WTC11 (cell line): ENCODE measurements around the gene R3HDM1. TPM values are rescaled to one million over a fixed set of nuclear protein-coding genes. Genes with fewer than 3 reads are reported as not detected.

Experiments
- ATAC-seq: fragments of 200-7000 bp; cut with Tn5 transposase; 2 replicates; pipeline ENCODE4 v1.10.0; 2021; ENCODE audit warnings: mild to moderate bottlenecking, moderate library complexity
- CTCF ChIA-PET: fragments of 300-600 bp; sonication (Branson Sonifier 250); formaldehyde crosslinking; loops from one replicate; lab custom pipeline; 2021; ENCODE audit warnings: antibody characterized with exemption; lab: Charles Lee
- POLR2A ChIA-PET: fragments of 350-600 bp; sonication (Branson Sonifier 250); formaldehyde crosslinking; loops from one replicate; lab custom pipeline; 2021; ENCODE audit warnings: antibody characterized with exemption; lab: Charles Lee
- DNase-seq: peaks from one replicate; pipeline ENCODE4 v3.0.0; 2021; ENCODE audit warnings: low spot score
- H3K27ac Mint-ChIP-seq: 2 replicates; pipeline ENCODE4 v1.8.0; 2021; ENCODE audit warnings: mixed read lengths
- H3K27me3 Mint-ChIP-seq: 2 replicates; pipeline ENCODE4 v1.8.0; 2021; ENCODE audit warnings: low read depth, mild to moderate bottlenecking, moderate library complexity, mixed read lengths
- H3K36me3 Mint-ChIP-seq: 2 replicates; pipeline ENCODE4 v1.8.0; 2021; ENCODE audit warnings: mixed read lengths
- H3K4me1 Mint-ChIP-seq: 2 replicates; pipeline ENCODE4 v1.8.0; 2022; ENCODE audit warnings: mixed read lengths
- H3K4me3 Mint-ChIP-seq: 2 replicates; pipeline ENCODE4 v1.8.0; 2021; ENCODE audit warnings: mild to moderate bottlenecking, moderate library complexity, mixed read lengths
- H3K9me3 Mint-ChIP-seq: 2 replicates; pipeline ENCODE4 v1.8.0; 2021; ENCODE audit warnings: mixed read lengths
- ARID4B ChIP-seq: sonication (generic); formaldehyde crosslinking; IDR thresholded peaks from 2 replicates; pipeline ENCODE4 v1.8.0; 2023; ENCODE audit warnings: missing genetic modification reagents, mild to moderate bottlenecking, borderline replicate concordance
- ATF2 ChIP-seq: sonication (generic); formaldehyde crosslinking; IDR thresholded peaks from 2 replicates; pipeline ENCODE4 v1.8.1; 2022; ENCODE audit warnings: low read depth, missing genetic modification reagents, borderline replicate concordance
- ATF6 ChIP-seq: sonication (generic); formaldehyde crosslinking; IDR thresholded peaks from 2 replicates; pipeline ENCODE4 v1.8.1; 2023; ENCODE audit warnings: mild to moderate bottlenecking, missing genetic modification reagents
- CTCF ChIP-seq: fragments of 200-600 bp; IDR thresholded peaks from 2 replicates; pipeline ENCODE4 v1.8.0; 2022; ENCODE audit warnings: antibody characterized with exemption
- GABPB1 ChIP-seq: sonication (generic); formaldehyde crosslinking; IDR thresholded peaks from 2 replicates; pipeline ENCODE4 v1.8.1; 2023; ENCODE audit warnings: mild to moderate bottlenecking, missing genetic modification reagents
- HMGA2 ChIP-seq: fragments of 250-450 bp; sonication (Bioruptor Pico); IDR thresholded peaks from 2 replicates; pipeline ENCODE4 v1.4.0; 2021; ENCODE audit warnings: mild to moderate bottlenecking, moderate library complexity
- IRF2 ChIP-seq: sonication (generic); formaldehyde crosslinking; IDR thresholded peaks from 2 replicates; pipeline ENCODE4 v1.8.0; 2022; ENCODE audit warnings: low read depth, missing genetic modification reagents, borderline replicate concordance
- JAZF1 ChIP-seq: fragments of 250-450 bp; sonication (Bioruptor Pico); IDR thresholded peaks from 2 replicates; pipeline ENCODE4 v1.9.0; 2021; ENCODE audit warnings: moderate library complexity, mild to moderate bottlenecking, inconsistent platforms
- JUN ChIP-seq: sonication (generic); formaldehyde crosslinking; IDR thresholded peaks from 2 replicates; pipeline ENCODE4 v1.8.0; 2023; ENCODE audit warnings: mild to moderate bottlenecking, missing genetic modification reagents
- PRDM15 ChIP-seq: sonication (generic); formaldehyde crosslinking; IDR thresholded peaks from 2 replicates; pipeline ENCODE4 v1.8.0; 2022; ENCODE audit warnings: missing genetic modification reagents
- PRRX2 ChIP-seq: fragments of 250-450 bp; sonication (Bioruptor Pico); IDR thresholded peaks from 2 replicates; pipeline ENCODE4 v1.8.0; 2021; ENCODE audit warnings: mild to moderate bottlenecking
- SMAD3 ChIP-seq: sonication (generic); formaldehyde crosslinking; IDR thresholded peaks from 2 replicates; pipeline ENCODE4 v1.8.0; 2022; ENCODE audit warnings: missing genetic modification reagents, mild to moderate bottlenecking, borderline replicate concordance
- SMAD4 ChIP-seq: sonication (generic); formaldehyde crosslinking; IDR thresholded peaks from 2 replicates; pipeline ENCODE4 v1.8.0; 2022; ENCODE audit warnings: mild to moderate bottlenecking, missing genetic modification reagents
- SP1 ChIP-seq: sonication (generic); formaldehyde crosslinking; conservative IDR thresholded peaks from 2 replicates; pipeline ENCODE4 v1.8.1; 2022; ENCODE audit warnings: missing genetic modification reagents
- STAT6 ChIP-seq: sonication (generic); formaldehyde crosslinking; conservative IDR thresholded peaks from 2 replicates; pipeline ENCODE4 v1.8.1; 2023; ENCODE audit warnings: mild to moderate bottlenecking, low read depth, missing genetic modification reagents, moderate library complexity
- TP53 ChIP-seq: sonication (generic); formaldehyde crosslinking; IDR thresholded peaks from 2 replicates; pipeline ENCODE4 v1.8.1; 2023; ENCODE audit warnings: mild to moderate bottlenecking, missing genetic modification reagents
- ZBTB21 ChIP-seq: sonication (generic); formaldehyde crosslinking; IDR thresholded peaks from 2 replicates; pipeline ENCODE4 v1.8.1; 2023; ENCODE audit warnings: mild to moderate bottlenecking, missing genetic modification reagents, borderline replicate concordance
- ZNF219 ChIP-seq: sonication (generic); formaldehyde crosslinking; IDR thresholded peaks from 2 replicates; pipeline ENCODE4 v1.8.0; 2023; ENCODE audit warnings: missing genetic modification reagents, mild to moderate bottlenecking, borderline replicate concordance
- ZNF416 ChIP-seq: fragments of 250-450 bp; sonication (Bioruptor Pico); IDR thresholded peaks from 2 replicates; pipeline ENCODE4 v1.9.0; 2021; ENCODE audit warnings: mild to moderate bottlenecking, inconsistent platforms
- total RNA-seq: library from RNA; stranded (reverse); gene quantifications from 3 replicates; pipeline ENCODE4 v1.2.3, GENCODE V29; 2021
- TF ChIP-seq, protein P1 (sequence below): sonication (generic); formaldehyde crosslinking; IDR thresholded peaks from 2 replicates; pipeline ENCODE4 v1.8.1; 2023; ENCODE audit warnings: mild to moderate bottlenecking, moderate library complexity, missing genetic modification reagents

The R3HDM1 gene
- total RNA-seq, 1 experiment from 2014 or later: 58.4 TPM

DNA sequence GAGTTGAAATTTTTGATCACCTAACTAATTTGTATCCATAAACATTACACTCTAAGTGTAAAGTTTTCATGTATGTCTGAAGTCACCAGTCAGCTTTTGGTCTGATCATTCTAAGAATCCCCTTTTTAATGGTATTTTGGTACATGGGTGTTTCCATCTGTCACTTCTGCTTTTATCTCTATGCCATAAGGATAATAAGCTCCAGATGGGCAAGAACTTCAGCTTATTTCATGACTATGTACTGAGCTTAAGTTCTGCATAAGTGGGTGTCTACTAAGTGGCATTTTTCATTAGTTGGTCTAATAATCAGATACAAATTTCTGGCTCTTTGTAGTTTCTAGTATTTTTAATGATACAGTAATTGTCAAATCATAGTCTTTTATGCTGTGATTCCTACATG is 230.7 kb downstream of the R3HDM1 start (continued):
- TF ChIP-seq JUN (no peak), PRRX2 (CRISPR knock-in tag) (no peak), SMAD4 (no peak), GABPB1 (CRISPR knock-in tag) (no peak), PRDM15 (no peak), ZNF416 (CRISPR knock-in tag) (no peak), TP53 (CRISPR knock-in tag) (no peak)
- TF ChIP-seq, all 79 proteins: peak for 0

DNA sequence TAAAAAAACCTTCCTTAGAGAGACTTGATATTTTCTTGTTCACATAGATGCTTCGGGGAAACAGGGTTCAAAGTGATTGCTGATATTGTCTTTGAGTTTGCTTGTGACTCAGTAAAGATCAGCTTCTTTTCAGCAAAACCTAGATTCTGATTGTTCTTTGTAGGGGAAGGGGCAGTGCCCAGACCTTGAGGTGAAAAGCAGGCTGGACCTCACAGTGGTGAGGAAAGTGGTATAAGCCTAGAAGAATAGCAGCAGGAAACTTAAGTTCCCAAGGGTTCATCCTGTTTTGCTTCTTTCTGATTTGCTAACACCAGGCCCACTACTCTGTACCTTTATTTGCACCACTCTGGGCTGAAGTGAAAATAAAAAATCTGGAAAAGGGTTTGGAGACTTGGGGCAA is 231.2 kb downstream of the R3HDM1 start:
- no peak for DNase-seq
- TF ChIP-seq IRF2 (no peak), ZBTB21 (CRISPR knock-in tag) (no peak), HMGA2 (CRISPR knock-in tag) (no peak), SP1 (CRISPR knock-in tag) (no peak), TP53 (CRISPR knock-in tag) (no peak), ZNF219 (CRISPR knock-in tag) (no peak), ARID4B (CRISPR knock-in tag) (no peak), ATF2 (CRISPR knock-in tag) (no peak), STAT6 (CRISPR knock-in tag) (no peak), SMAD3 (no peak), ATF6 (CRISPR knock-in tag) (no peak), CTCF (no peak), JAZF1 (CRISPR knock-in tag) (no peak)
- TF ChIP-seq, protein P1, sequence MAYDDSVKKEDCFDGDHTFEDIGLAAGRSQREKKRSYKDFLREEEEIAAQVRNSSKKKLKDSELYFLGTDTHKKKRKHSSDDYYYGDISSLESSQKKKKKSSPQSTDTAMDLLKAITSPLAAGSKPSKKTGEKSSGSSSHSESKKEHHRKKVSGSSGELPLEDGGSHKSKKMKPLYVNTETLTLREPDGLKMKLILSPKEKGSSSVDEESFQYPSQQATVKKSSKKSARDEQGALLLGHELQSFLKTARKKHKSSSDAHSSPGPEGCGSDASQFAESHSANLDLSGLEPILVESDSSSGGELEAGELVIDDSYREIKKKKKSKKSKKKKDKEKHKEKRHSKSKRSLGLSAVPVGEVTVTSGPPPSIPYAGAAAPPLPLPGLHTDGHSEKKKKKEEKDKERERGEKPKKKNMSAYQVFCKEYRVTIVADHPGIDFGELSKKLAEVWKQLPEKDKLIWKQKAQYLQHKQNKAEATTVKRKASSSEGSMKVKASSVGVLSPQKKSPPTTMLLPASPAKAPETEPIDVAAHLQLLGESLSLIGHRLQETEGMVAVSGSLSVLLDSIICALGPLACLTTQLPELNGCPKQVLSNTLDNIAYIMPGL (CRISPR knock-in tag): no peak
- H3K4me3 Mint-ChIP-seq: no peak overlapping the region
- POLR2A ChIA-PET: no interaction called here
- no peaks in the 10 kb centered on the region for H3K27me3 Mint-ChIP-seq
- H3K9me3 Mint-ChIP-seq: no peaks in the 10 kb centered on the region
- peaks cover 61% of the 10 kb centered on the region for H3K36me3 Mint-ChIP-seq
- ATAC-seq: no peak
- CTCF ChIA-PET: no interaction called here
- H3K4me1 Mint-ChIP-seq: no peaks in the 10 kb centered on the region
- no peak overlapping the region for H3K27ac Mint-ChIP-seq
